C4-2B (cell line): ENCODE results near the gene SULT2B1.

Source experiments
- ZFX ChIP-seq: fragments of 450-650 bp; IDR thresholded peaks from 2 replicates; pipeline ENCODE4 v1.6.1; 2017
- TF ChIP-seq, protein P1 (sequence below): fragments of 450-650 bp; conservative IDR thresholded peaks from 2 replicates; pipeline ENCODE4 v1.5.1; 2017; ENCODE audit warnings: mild to moderate bottlenecking

DNA sequence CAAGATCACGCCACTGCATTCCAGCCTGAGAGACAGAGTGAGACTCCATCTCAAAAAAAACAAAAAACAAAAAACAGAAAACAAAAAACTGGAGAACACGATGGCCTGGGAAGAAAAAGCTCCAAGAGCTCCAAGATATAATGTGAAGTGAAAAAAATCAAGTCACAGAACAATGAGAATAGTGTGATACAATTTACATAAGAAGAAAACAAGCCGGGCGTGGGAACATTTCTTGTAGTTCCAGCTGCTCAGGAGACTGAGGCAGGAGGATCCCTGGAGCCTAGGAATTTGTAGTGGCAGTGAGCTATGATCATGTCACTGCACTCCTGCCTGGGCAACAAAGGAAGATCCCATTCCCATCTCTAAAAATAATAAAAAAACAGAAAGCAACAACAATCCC is 31.8 kb upstream of the SULT2B1 start:
- TF ChIP-seq, protein P1, sequence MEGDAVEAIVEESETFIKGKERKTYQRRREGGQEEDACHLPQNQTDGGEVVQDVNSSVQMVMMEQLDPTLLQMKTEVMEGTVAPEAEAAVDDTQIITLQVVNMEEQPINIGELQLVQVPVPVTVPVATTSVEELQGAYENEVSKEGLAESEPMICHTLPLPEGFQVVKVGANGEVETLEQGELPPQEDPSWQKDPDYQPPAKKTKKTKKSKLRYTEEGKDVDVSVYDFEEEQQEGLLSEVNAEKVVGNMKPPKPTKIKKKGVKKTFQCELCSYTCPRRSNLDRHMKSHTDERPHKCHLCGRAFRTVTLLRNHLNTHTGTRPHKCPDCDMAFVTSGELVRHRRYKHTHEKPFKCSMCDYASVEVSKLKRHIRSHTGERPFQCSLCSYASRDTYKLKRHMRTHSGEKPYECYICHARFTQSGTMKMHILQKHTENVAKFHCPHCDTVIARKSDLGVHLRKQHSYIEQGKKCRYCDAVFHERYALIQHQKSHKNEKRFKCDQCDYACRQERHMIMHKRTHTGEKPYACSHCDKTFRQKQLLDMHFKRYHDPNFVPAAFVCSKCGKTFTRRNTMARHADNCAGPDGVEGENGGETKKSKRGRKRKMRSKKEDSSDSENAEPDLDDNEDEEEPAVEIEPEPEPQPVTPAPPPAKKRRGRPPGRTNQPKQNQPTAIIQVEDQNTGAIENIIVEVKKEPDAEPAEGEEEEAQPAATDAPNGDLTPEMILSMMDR, result no peak
- no peak for TF ChIP-seq ZFX
